Stimulated activated CD4-positive, alpha-beta T cell treated with anti-CD3 and anti-CD28 coated beads, TNF-alpha, amount 100 ng/mL, for 4 hours (primary cell): ENCODE results near the gene ARPC1A.
"Not testable (repeated sequence)": the region's sequence is repeated elsewhere in the genome, so short reads cannot be mapped to it uniquely, and the experiment has no call there.

ENCODE experiments used
- DNase-seq, 3 experiments: peaks; one replicate each; pipeline ENCODE4 v3.0.0-alpha.2; 2020; ENCODE audit warnings: low read depth in 3 of 3

The ARPC1A gene

GRCh38 chr7:99371376-99371920 lies 45.8 kb downstream of the ARPC1A start:
- DNase-seq = no peak

GRCh38 chr7:99372275-99373090 lies 46.8 kb downstream of the ARPC1A start:
- DNase-seq = no peak

- no peak for DNase-seq
Observed at GRCh38 chr7:99373091-99374066, 47.7 kb downstream of the ARPC1A start.

- peak; percentile 78 to 85 (median 79) for DNase-seq
Observed at GRCh38 chr7:99374111-99375064, 48.7 kb downstream of the ARPC1A start, which contains the start of gene ARPC1B. Gene ARPC1B (plus strand): TSS chr7:99374730. CDS start chr7:99385715, 10,985 bp downstream.

GRCh38 chr7:99375070-99375807 lies 49.5 kb downstream of the ARPC1A start:
- peak in 2 of 3 experiments; percentile 35 to 51 for DNase-seq

GRCh38 chr7:99379043-99379577 lies 53.4 kb downstream of the ARPC1A start:
- DNase-seq = peak in 1 of 3 experiments; percentile 34

GRCh38 chr7:99379693-99380031 lies 54.0 kb downstream of the ARPC1A start:
- DNase-seq = not testable (repeated sequence)

- no peak for DNase-seq
Observed at GRCh38 chr7:99380032-99380822, 54.5 kb downstream of the ARPC1A start.

GRCh38 chr7:99380823-99381663 lies 55.3 kb downstream of the ARPC1A start:
- peak; percentile 64 to 86 (median 80) for DNase-seq

GRCh38 chr7:99381664-99382075 lies 56.0 kb downstream of the ARPC1A start:
- no peak for DNase-seq

GRCh38 chr7:99383203-99383602 lies 57.5 kb downstream of the ARPC1A start:
- DNase-seq = no peak

- no peak for DNase-seq
Observed at GRCh38 chr7:99383791-99384370, 58.2 kb downstream of the ARPC1A start.

GRCh38 chr7:99384523-99384922 lies 58.8 kb downstream of the ARPC1A start:
- DNase-seq = no peak

- DNase-seq = no peak
Observed at GRCh38 chr7:99385564-99385963, 59.9 kb downstream of the ARPC1A start.

GRCh38 chr7:99386584-99387238 lies 61.0 kb downstream of the ARPC1A start:
- DNase-seq = no peak

GRCh38 chr7:99387239-99387635 lies 61.5 kb downstream of the ARPC1A start:
- DNase-seq = not testable (repeated sequence)

GRCh38 chr7:99387912-99388311 lies 62.2 kb downstream of the ARPC1A start:
- DNase-seq = no peak
